ENCODE results near the gene PRDM16.

DNA sequence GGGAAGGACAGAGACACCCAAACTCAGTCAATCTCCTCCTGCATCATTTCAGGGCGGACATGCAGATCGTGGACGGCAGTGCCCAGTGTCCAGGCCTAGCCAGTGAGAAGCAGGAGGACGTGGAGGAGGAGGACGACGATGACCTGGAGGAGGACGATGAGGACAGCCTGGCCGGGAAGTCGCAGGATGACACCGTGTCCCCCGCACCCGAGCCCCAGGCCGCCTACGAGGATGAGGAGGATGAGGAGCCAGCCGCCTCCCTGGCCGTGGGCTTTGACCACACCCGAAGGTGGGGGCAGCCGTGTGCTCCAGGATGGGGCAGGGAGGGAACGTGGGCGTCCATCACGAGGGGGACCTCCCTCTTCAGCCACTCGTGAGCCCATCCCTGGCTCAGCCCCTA, 361.8 kb downstream of the PRDM16 start:
- TF ChIP-seq, protein P1, sequence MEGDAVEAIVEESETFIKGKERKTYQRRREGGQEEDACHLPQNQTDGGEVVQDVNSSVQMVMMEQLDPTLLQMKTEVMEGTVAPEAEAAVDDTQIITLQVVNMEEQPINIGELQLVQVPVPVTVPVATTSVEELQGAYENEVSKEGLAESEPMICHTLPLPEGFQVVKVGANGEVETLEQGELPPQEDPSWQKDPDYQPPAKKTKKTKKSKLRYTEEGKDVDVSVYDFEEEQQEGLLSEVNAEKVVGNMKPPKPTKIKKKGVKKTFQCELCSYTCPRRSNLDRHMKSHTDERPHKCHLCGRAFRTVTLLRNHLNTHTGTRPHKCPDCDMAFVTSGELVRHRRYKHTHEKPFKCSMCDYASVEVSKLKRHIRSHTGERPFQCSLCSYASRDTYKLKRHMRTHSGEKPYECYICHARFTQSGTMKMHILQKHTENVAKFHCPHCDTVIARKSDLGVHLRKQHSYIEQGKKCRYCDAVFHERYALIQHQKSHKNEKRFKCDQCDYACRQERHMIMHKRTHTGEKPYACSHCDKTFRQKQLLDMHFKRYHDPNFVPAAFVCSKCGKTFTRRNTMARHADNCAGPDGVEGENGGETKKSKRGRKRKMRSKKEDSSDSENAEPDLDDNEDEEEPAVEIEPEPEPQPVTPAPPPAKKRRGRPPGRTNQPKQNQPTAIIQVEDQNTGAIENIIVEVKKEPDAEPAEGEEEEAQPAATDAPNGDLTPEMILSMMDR (IDR thresholded peaks at IDR 0.05) = no peak
- no peak for TF ChIP-seq POLR2A (IDR thresholded peaks at IDR 0.05)
